ENCODE data around the gene ZNF418.
"Not testable (repeated sequence)": the region's sequence is repeated elsewhere in the genome, so short reads cannot be mapped to it uniquely, and the experiment has no call there.

ZNF418 gene

GRCh38 chr19:57934820-57935665, at the start of gene ZNF418:
ZNF418 (minus strand) TSS chr19:57935402; CDS start chr19:57933822, 1,580 bp downstream.
- DNase-seq, result peak; percentile 25

- no peak for DNase-seq
Measured at GRCh38 chr19:57978586-57979289, 43.5 kb upstream of the ZNF418 start.

- DNase-seq, result no peak
Measured at GRCh38 chr19:57974434-57974833, 39.2 kb upstream of the ZNF418 start, which contains the start of gene C19orf18. C19orf18 (minus strand) TSS chr19:57974534; CDS start chr19:57974432, 102 bp downstream.

- DNase-seq, result no peak
Measured at GRCh38 chr19:57964761-57965160, 29.6 kb upstream of the ZNF418 start.

GRCh38 chr19:57961785-57962184, 26.6 kb upstream of the ZNF418 start:
- DNase-seq, result no peak

GRCh38 chr19:57954996-57955395, 19.8 kb upstream of the ZNF418 start:
- no peak for DNase-seq

- DNase-seq, result no peak
Measured at GRCh38 chr19:57949702-57950101, 14.5 kb upstream of the ZNF418 start.

- no peak for DNase-seq
Measured at GRCh38 chr19:57949296-57949695, 14.1 kb upstream of the ZNF418 start.

GRCh38 chr19:57947419-57948134, 12.4 kb upstream of the ZNF418 start, which contains the start of gene ZNF256:
ZNF256 (minus strand) TSS chr19:57947706; CDS start chr19:57947474, 232 bp downstream.
- DNase-seq, result peak; percentile 88

- DNase-seq, result no peak
Measured at GRCh38 chr19:57947088-57947418, 11.9 kb upstream of the ZNF418 start.

- DNase-seq, result no peak
Measured at GRCh38 chr19:57946316-57946715, 11.1 kb upstream of the ZNF418 start.

GRCh38 chr19:57941593-57941992, 6.4 kb upstream of the ZNF418 start:
- no peak for DNase-seq

GRCh38 chr19:57935731-57936130, 529 bp upstream of the ZNF418 start:
- no peak for DNase-seq

- no peak for DNase-seq
Measured at GRCh38 chr19:57927587-57927986, 7.6 kb downstream of the ZNF418 start.

GRCh38 chr19:57916168-57916995, 18.8 kb downstream of the ZNF418 start, which contains the start of gene ZNF417:
ZNF417 (minus strand) TSS chr19:57916592; CDS start chr19:57916411, 181 bp downstream.
- DNase-seq, result peak; percentile 84

- DNase-seq, result no peak
Measured at GRCh38 chr19:57914531-57914930, 20.7 kb downstream of the ZNF418 start.

GRCh38 chr19:57907394-57907793, 27.8 kb downstream of the ZNF418 start:
- DNase-seq, result no peak

- no peak for DNase-seq
Measured at GRCh38 chr19:57905258-57905657, 29.9 kb downstream of the ZNF418 start.

GRCh38 chr19:57903618-57904184, 31.5 kb downstream of the ZNF418 start:
- no peak for DNase-seq

GRCh38 chr19:57900311-57900710, 34.9 kb downstream of the ZNF418 start:
- no peak for DNase-seq

GRCh38 chr19:57890706-57891105, 44.5 kb downstream of the ZNF418 start:
- DNase-seq, result not testable (repeated sequence)

All from activated CD8-positive, alpha-beta memory T cell treated with anti-CD3 and anti-CD28 coated beads, Interleukin-2, amount 50 U/mL, for 4 hours (primary cell).